CD14-positive monocyte (primary cell): ENCODE data around the gene UTP20. TPM values are rescaled to one million over a fixed set of nuclear protein-coding genes. Genes with fewer than 3 reads are reported as not detected.

Experiments used
- DNase-seq, 3 donors: peaks; one replicate each; pipeline ENCODE4 v3.0.0-alpha.2; 2011 to 2022
- H2AFZ ChIP-seq: 2 replicates; pipeline ENCODE4 v1.6.0; 2012; ENCODE audit warnings: mild to moderate bottlenecking, low read depth, low read length, inconsistent platforms; ENCODE audit not compliant: insufficient read depth, poor library complexity, severe bottlenecking
- H3K27ac ChIP-seq, 2 donors: 1 replicate in 1 of 2; 2 replicates in 1 of 2; pipeline ENCODE4 v1.5.1; 2012 to 2013; ENCODE audit warnings: low read length in 2 of 2, control low read depth in 1 of 2, inconsistent platforms in 1 of 2, low read depth in 1 of 2, mild to moderate bottlenecking in 1 of 2
- H3K27me3 ChIP-seq, 2 donors: one replicate each; pipeline versions ENCODE4 v1.6.0 to v1.6.1; 2011 to 2013; ENCODE audit warnings: low read length in 2 of 2; ENCODE audit not compliant: control insufficient read depth in 2 of 2, insufficient read depth in 2 of 2
- H3K36me3 ChIP-seq, 2 donors: replicated peaks in 1 of 2; 1 replicate in 1 of 2; 2 replicates in 1 of 2; pipeline versions ENCODE4 v1.5.1 to v1.6.1; 2012 to 2013; ENCODE audit warnings: low read length in 2 of 2, control low read depth in 1 of 2, inconsistent platforms in 1 of 2, mild to moderate bottlenecking in 1 of 2; ENCODE audit not compliant: insufficient read depth in 2 of 2, control insufficient read depth in 1 of 2
- H3K4me1 ChIP-seq, 2 donors: 1 replicate in 1 of 2; 2 replicates in 1 of 2; pipeline versions ENCODE4 v1.5.1 to v1.6.1; 2012 to 2013; ENCODE audit warnings: low read length in 2 of 2, control low read depth in 1 of 2, inconsistent platforms in 1 of 2, mild to moderate bottlenecking in 1 of 2, moderate library complexity in 1 of 2; ENCODE audit not compliant: insufficient read depth in 2 of 2, control insufficient read depth in 1 of 2
- H3K4me2 ChIP-seq: replicated peaks from 2 replicates; pipeline ENCODE3; 2012; ENCODE audit warnings: low read length, moderate library complexity, mild to moderate bottlenecking; ENCODE audit not compliant: poor library complexity, severe bottlenecking; ENCODE audit errors: extremely low read depth
- H3K4me3 ChIP-seq, 3 experiments: fragments of 200-600 bp in 1 of 3; sonication (generic) in 1 of 3; replicated peaks in 1 of 3; 1 replicate in 2 of 3; 2 replicates in 1 of 3; pipeline ENCODE4 v1.5.1; 2011 to 2013; ENCODE audit warnings: low read length in 3 of 3, mild to moderate bottlenecking in 3 of 3, control low read depth in 2 of 3, low read depth in 2 of 3, inconsistent platforms in 1 of 3, moderate library complexity in 1 of 3
- H3K79me2 ChIP-seq: 2 replicates; pipeline ENCODE4 v1.6.0; 2012; ENCODE audit warnings: mild to moderate bottlenecking, control low read depth, inconsistent platforms, low read length, moderate library complexity; ENCODE audit not compliant: insufficient read depth
- H3K9ac ChIP-seq: 2 replicates; pipeline ENCODE4 v1.6.0; 2017; ENCODE audit warnings: low read length, mild to moderate bottlenecking; ENCODE audit not compliant: insufficient read depth, poor library complexity, severe bottlenecking
- H3K9me3 ChIP-seq, 2 donors: replicated peaks in 1 of 2; 1 replicate in 1 of 2; 2 replicates in 1 of 2; pipeline versions ENCODE4 v1.5.1 to v1.6.1; 2012 to 2013; ENCODE audit warnings: low read length in 2 of 2, control low read depth in 1 of 2; ENCODE audit not compliant: control insufficient read depth in 1 of 2, insufficient read depth in 1 of 2
- H4K20me1 ChIP-seq: 2 replicates; pipeline ENCODE4 v1.6.0; 2012; ENCODE audit warnings: mild to moderate bottlenecking, low read length, control low read depth, moderate library complexity; ENCODE audit not compliant: insufficient read depth
- H3K27ac Mint-ChIP-seq, 7 donors: one replicate each; pipeline ENCODE4 v1.8.0; 2020; ENCODE audit warnings: mild to moderate bottlenecking in 7 of 7, mixed read lengths in 7 of 7, moderate library complexity in 6 of 7, inconsistent platforms in 2 of 7
- H3K27me3 Mint-ChIP-seq, 3 donors: one replicate each; pipeline ENCODE4 v1.8.0; 2021 to 2022; ENCODE audit warnings: low read depth in 3 of 3, mild to moderate bottlenecking in 3 of 3, mixed read lengths in 3 of 3, moderate library complexity in 3 of 3, inconsistent platforms in 1 of 3
- H3K36me3 Mint-ChIP-seq, 2 donors: one replicate each; pipeline ENCODE4 v1.8.0; 2020; ENCODE audit warnings: mixed read lengths in 2 of 2, inconsistent platforms in 1 of 2, mild to moderate bottlenecking in 1 of 2
- H3K4me1 Mint-ChIP-seq: one replicate; pipeline ENCODE4 v1.8.0; 2020; ENCODE audit warnings: mild to moderate bottlenecking, mixed read lengths
- H3K4me3 Mint-ChIP-seq, 2 donors: one replicate each; pipeline ENCODE4 v1.8.0; 2020; ENCODE audit warnings: mild to moderate bottlenecking in 2 of 2, mixed read lengths in 2 of 2, moderate library complexity in 1 of 2
- H3K9me3 Mint-ChIP-seq, 7 donors: one replicate each; pipeline ENCODE4 v1.8.0; 2020 to 2022; ENCODE audit warnings: mixed read lengths in 7 of 7, mild to moderate bottlenecking in 6 of 7, moderate library complexity in 6 of 7, inconsistent platforms in 2 of 7
- WGBS: methylation state at CpG from one replicate; pipeline ENCODE4 v1.1.5; 2013; ENCODE audit warnings: missing lambda C conversion rate; ENCODE audit not compliant: insufficient coverage; 5-methylcytosine and 5-hydroxymethylcytosine counted together
- intact Hi-C, 2 donors: fragments of 100-400 bp; cut with micrococcal nuclease; formaldehyde crosslinking; loops; one replicate each; pipeline versions ENCODE4 v1.15.0 to v1.15.1; 2023
- polyA plus RNA-seq, 3 donors: library from polyadenylated mRNA; depleted of rRNA in 1 of 3; unstranded in 2 of 3; stranded (reverse) in 1 of 3; fragments of 300-500 nt in 2 of 3; fragments of >200 nt in 1 of 3; fragmentation: Illumina TruSeq in 2 of 3; gene quantifications; 1 replicate in 2 of 3; 2 replicates in 1 of 3; pipeline ENCODE4 v1.2.3, GENCODE V29; 2012 to 2021
- TF ChIP-seq, protein P1 (sequence below): fragments of 200-600 bp; IDR thresholded peaks from one replicate; pipeline ENCODE4 v1.8.0; 2022; ENCODE audit warnings: antibody characterized with exemption, mild to moderate bottlenecking

The UTP20 gene
- polyA plus RNA-seq, 3 donors, result 0.46 to 1.6 (median 1.2) TPM

- Histone ChIP-seq H2AFZ (no peak overlapping the region), H3K4me2 (no peak overlapping the region), H3K9ac (no peak overlapping the region), H3K79me2 (no peaks in the 10 kb centered on the region), H3K4me3 (no peak overlapping the region), H3K27me3 (no peaks in the 10 kb centered on the region), H3K9me3 (peaks cover 0 to 2% of the 10 kb centered on the region in 2 donors), H3K4me1 (no peaks in the 10 kb centered on the region), H3K36me3 (no peaks in the 10 kb centered on the region), H4K20me1 (no peaks in the 10 kb centered on the region), H3K27ac (no peak overlapping the region)
- WGBS, result no CpG with 5 or more reads among the region's 2 CpGs
- Mint-ChIP-seq H3K27ac (no peak overlapping the region), H3K4me3 (no peak overlapping the region), H3K27me3 (peaks cover 0 to 5% (median 2%) of the 10 kb centered on the region in 3 donors), H3K36me3 (no peaks in the 10 kb centered on the region), H3K9me3 (peaks cover 0 to 8% (median 4%) of the 10 kb centered on the region in 7 donors), H3K4me1 (peaks cover 4% of the 10 kb centered on the region)
- TF ChIP-seq, protein P1, sequence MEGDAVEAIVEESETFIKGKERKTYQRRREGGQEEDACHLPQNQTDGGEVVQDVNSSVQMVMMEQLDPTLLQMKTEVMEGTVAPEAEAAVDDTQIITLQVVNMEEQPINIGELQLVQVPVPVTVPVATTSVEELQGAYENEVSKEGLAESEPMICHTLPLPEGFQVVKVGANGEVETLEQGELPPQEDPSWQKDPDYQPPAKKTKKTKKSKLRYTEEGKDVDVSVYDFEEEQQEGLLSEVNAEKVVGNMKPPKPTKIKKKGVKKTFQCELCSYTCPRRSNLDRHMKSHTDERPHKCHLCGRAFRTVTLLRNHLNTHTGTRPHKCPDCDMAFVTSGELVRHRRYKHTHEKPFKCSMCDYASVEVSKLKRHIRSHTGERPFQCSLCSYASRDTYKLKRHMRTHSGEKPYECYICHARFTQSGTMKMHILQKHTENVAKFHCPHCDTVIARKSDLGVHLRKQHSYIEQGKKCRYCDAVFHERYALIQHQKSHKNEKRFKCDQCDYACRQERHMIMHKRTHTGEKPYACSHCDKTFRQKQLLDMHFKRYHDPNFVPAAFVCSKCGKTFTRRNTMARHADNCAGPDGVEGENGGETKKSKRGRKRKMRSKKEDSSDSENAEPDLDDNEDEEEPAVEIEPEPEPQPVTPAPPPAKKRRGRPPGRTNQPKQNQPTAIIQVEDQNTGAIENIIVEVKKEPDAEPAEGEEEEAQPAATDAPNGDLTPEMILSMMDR, result no peak
- intact Hi-C loops, result no loop called here
- no peak for DNase-seq
Measured at GRCh38 chr12:101424620-101425019, 144.7 kb downstream of the UTP20 start.

DNA sequence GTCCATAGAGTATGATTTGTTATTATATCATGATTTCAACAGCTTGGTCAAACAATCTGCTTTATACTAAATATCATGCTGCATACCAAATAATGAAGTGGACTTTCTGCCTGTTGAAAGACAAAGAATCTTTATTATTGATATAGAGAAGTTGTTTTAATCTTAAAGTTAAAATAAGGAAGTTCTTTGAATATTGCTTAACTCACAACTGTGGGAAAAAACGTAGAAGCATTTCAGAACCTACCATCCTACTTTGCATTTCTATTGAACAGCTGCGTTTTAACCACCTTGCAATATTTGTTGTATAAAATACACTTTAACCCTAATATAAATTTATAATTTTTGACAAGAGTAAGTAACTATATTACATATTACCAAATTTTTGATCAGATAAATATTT is 150.6 kb downstream of the UTP20 start:
- intact Hi-C loops, result no loop called here
- no peak overlapping the region for H3K27ac Mint-ChIP-seq
- Histone ChIP-seq H3K79me2 (no peaks in the 10 kb centered on the region), H4K20me1 (no peaks in the 10 kb centered on the region), H3K4me1 (peaks cover 6 to 12% of the 10 kb centered on the region in 2 donors), H3K27me3 (no peaks in the 10 kb centered on the region), H3K27ac (no peak overlapping the region), H3K36me3 (no peaks in the 10 kb centered on the region), H3K9me3 (peaks cover 0 to 2% of the 10 kb centered on the region in 2 donors), H3K4me3 (no peak overlapping the region), H3K9ac (no peak overlapping the region), H3K4me2 (peak overlapping the region; percentile 3), H2AFZ (no peak overlapping the region)
- DNase-seq, result peak; percentile 35 to 65 (median 52)
- H3K27me3 Mint-ChIP-seq, result peaks cover 1 to 2% (median 2%) of the 10 kb centered on the region in 3 donors
- TF ChIP-seq, protein P1, result no peak
- no peak overlapping the region for H3K4me3 Mint-ChIP-seq
- peaks cover 0 to 8% (median 4%) of the 10 kb centered on the region in 7 donors for H3K9me3 Mint-ChIP-seq
- no peaks in the 10 kb centered on the region for H3K36me3 Mint-ChIP-seq
- WGBS, result no CpG with 5 or more reads among the region's 2 CpGs
- H3K4me1 Mint-ChIP-seq, result peaks cover 4% of the 10 kb centered on the region
